NOMO-1 treated with DMSO at 0.1 percent for 48 hours (cell line): ENCODE results near the gene MATR3.

Source experiments
- DNase-seq: peaks from one replicate; lab custom pipeline; 2025; ENCODE audit not compliant: unreplicated experiment; lab: John Stamatoyannopoulos, UW

The MATR3 gene

GRCh38 chr5:139272471-139273321 lies 20.8 kb upstream of the MATR3 start:
- peak; percentile 90 for DNase-seq

GRCh38 chr5:139273322-139273571 lies 20.3 kb upstream of the MATR3 start:
- no peak for DNase-seq

- DNase-seq = peak; percentile 90
Observed at GRCh38 chr5:139273572-139274289, 19.8 kb upstream of the MATR3 start.

- DNase-seq = no peak
Observed at GRCh38 chr5:139275536-139275935, 18.0 kb upstream of the MATR3 start.

GRCh38 chr5:139275956-139276355 lies 17.6 kb upstream of the MATR3 start:
- DNase-seq = no peak

GRCh38 chr5:139276426-139276825 lies 17.1 kb upstream of the MATR3 start:
- no peak for DNase-seq

- DNase-seq = no peak
Observed at GRCh38 chr5:139277171-139277570, 16.4 kb upstream of the MATR3 start.

GRCh38 chr5:139278540-139279274 lies 14.8 kb upstream of the MATR3 start:
- no peak for DNase-seq

GRCh38 chr5:139282197-139282557 lies 11.4 kb upstream of the MATR3 start:
- DNase-seq = no peak

- no peak for DNase-seq
Observed at GRCh38 chr5:139283252-139284166, 10.0 kb upstream of the MATR3 start.

GRCh38 chr5:139284295-139284694 lies 9.2 kb upstream of the MATR3 start:
- DNase-seq = no peak

GRCh38 chr5:139285651-139286392 lies 7.7 kb upstream of the MATR3 start:
- no peak for DNase-seq

- no peak for DNase-seq
Observed at GRCh38 chr5:139287890-139288635, 5.5 kb upstream of the MATR3 start.

GRCh38 chr5:139291051-139291450 lies 2.5 kb upstream of the MATR3 start:
- DNase-seq = no peak

GRCh38 chr5:139293202-139293506 lies 386 bp upstream of the MATR3 start:
- no peak for DNase-seq

- DNase-seq = peak; percentile 55
Observed at GRCh38 chr5:139294374-139295165, 1.0 kb downstream of the MATR3 start.

- no peak for DNase-seq
Observed at GRCh38 chr5:139295346-139296057, 2.0 kb downstream of the MATR3 start.

- no peak for DNase-seq
Observed at GRCh38 chr5:139296198-139296597, 2.7 kb downstream of the MATR3 start.
